ENCODE data around the gene CD93.

The CD93 gene

DNA sequence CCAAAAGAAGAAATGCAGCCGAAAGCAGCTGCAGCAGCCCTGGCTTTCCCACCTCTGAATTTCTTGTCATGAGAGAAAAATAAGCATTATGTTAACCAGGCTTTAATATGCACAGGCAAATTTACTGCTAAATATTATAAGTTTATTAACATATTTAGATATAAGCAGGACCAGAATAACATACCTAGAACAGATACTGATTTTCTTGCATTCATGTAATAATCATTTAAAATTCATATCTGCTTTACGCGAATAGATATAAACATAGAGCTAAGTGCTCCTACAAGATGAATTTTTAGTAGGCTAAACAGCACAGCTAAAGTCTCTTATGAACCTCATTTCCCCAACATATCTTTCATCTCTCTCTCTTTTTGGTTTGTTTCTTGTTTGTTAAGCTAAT is 14.7 kb downstream of the CD93 start:
- no peak overlapping the region for H3K9ac ChIP-seq (ENCODE audit: low read depth, low read length)
- H3K4me1 ChIP-seq (ENCODE audit: insufficient read depth, low read length): no peaks in the 10 kb centered on the region
- H3K9me3 ChIP-seq (ENCODE audit: control insufficient read depth, insufficient read depth, low read length): no peaks in the 10 kb centered on the region
- H3K36me3 ChIP-seq (ENCODE audit: insufficient read depth, low read length): no peaks in the 10 kb centered on the region

DNA sequence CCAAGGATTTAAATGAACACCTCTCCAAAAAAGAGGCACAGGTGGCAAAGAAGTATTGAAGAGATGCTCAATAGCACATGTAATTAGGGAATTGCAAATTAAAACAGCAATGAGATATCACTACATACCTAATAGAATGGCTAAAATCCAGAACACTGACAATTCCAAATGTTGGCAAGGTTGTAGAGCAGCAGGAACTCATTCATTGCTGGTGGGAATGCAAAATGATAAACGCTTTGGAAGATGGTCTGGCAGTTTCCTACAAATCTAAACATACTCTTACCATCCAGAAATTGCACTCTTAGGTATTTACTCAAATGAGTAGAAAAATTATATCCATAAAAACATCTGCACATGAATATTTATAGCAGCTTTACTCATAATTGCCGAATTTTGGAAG is 17.0 kb downstream of the CD93 start:
- H3K36me3 ChIP-seq (ENCODE audit: insufficient read depth, low read length): no peaks in the 10 kb centered on the region
- H3K9ac ChIP-seq (ENCODE audit: low read depth, low read length): no peak overlapping the region
- no peaks in the 10 kb centered on the region for H3K9me3 ChIP-seq (ENCODE audit: control insufficient read depth, insufficient read depth, low read length)
- no peaks in the 10 kb centered on the region for H3K4me1 ChIP-seq (ENCODE audit: insufficient read depth, low read length)

DNA sequence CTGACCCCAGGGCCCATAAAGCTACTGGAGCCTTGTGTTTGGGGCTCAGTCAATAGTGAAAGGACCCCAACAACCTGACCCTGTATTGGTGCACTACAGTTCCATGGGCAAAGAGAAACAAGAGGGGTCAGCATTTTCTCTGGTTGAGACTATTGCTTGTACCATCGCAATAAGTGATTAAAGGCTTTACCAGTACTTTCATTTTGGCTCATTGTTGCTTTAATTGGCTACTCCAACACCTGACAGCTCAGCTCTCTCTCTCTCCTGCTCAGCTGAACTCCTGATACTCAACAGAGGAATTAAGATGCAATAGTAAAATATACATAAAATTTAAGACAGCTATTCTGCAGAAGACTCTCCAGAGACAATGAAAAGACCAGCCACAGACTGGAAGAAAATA is 17.8 kb downstream of the CD93 start:
- Histone ChIP-seq H3K9ac (ENCODE audit: low read depth, low read length) (no peak overlapping the region), H3K9me3 (ENCODE audit: control insufficient read depth, insufficient read depth, low read length) (no peaks in the 10 kb centered on the region), H3K4me1 (ENCODE audit: insufficient read depth, low read length) (no peaks in the 10 kb centered on the region), H3K36me3 (ENCODE audit: insufficient read depth, low read length) (no peaks in the 10 kb centered on the region)

DNA sequence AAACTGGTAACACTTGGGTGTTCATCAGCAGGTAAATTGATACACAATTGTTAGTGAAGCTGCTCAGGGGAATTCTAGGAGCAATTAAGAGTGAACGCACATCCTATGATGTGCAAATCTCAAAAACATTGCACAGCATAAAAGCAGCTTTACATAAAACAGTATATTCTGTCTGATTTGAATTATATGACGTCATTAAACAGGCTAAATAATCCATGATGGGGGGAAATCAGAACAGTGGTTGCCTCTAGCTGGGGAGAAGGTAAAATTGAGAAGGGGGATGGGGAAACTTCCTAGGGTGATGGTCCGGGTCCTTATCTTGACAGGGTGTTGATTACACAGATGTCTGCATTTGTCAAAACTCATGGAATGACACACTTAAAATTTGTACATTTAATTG is 19.4 kb downstream of the CD93 start:
- Histone ChIP-seq H3K36me3 (ENCODE audit: insufficient read depth, low read length) (no peaks in the 10 kb centered on the region), H3K9me3 (ENCODE audit: control insufficient read depth, insufficient read depth, low read length) (no peaks in the 10 kb centered on the region), H3K9ac (ENCODE audit: low read depth, low read length) (no peak overlapping the region), H3K4me1 (ENCODE audit: insufficient read depth, low read length) (0 out of 2 replicates have a peak, but pooled peaks cover 8% of the 10 kb centered on the region)

DNA sequence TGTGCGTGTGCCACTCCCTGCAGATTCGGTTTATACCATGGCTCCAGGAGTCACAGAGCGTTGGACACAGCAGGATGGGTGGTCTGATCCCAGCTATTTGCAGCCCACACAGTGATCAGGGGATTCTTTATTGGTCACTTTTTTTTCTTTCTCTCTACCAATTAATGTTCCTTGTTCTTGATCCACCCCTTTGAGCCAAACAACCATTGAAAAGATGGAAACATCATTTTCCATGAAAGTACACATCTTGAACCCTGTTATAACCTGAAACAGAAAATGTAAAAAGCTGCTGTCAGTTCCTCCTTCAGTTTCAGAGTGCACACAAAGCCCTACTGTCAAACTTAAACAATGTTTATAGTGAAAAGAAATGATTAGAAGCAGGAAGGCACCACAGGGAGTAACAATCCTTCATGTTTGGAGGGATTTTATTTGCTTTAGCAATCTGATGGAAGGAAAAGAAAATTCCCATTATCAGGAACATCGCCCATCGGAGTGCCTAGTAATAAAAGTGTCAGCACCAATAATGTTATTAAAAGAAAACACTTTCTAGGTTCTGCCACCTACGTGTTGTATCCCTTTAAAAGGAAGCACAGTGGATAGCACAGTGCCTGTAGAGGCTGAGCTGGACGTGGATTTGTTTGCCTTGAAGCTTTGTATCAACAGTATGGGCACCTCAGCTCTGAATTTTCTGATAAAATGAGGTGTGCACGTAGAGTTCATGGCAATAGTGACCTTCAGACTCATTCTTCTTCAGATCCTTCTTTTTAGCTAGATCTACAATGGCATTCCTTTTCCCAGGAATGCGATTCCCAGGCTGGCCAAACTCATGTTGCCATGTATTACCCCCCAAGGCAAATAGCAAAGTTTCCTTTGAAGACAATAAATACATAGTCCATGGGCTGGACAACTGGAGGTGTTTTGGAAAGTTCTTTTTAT is 20.6 kb downstream of the CD93 start:
- Histone ChIP-seq H3K9ac (ENCODE audit: low read depth, low read length) (no peak overlapping the region), H3K4me1 (ENCODE audit: insufficient read depth, low read length) (0 out of 2 replicates have a peak, but pooled peaks cover 9% of the 10 kb centered on the region), H3K36me3 (ENCODE audit: insufficient read depth, low read length) (no peaks in the 10 kb centered on the region), H3K9me3 (ENCODE audit: control insufficient read depth, insufficient read depth, low read length) (no peaks in the 10 kb centered on the region)

DNA sequence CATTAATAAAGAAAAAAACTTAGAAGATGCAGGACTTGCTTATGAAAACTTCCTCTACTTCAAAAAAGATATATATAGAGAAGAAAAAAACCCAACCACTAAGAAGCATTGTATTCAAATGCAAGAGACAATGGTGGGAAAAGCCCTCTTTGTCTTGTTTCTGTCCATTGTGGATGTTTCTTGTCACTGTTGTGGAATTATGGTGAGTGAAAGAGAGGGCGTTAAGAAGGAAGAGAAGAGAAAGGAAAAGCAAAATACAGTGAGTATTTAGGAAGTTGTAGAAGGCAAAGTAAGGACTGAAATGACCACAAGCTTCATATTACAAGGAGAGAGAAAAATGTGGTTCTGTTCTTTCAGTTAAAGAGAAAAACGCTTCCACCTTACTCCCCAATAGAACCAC is 22.5 kb downstream of the CD93 start:
- no peaks in the 10 kb centered on the region for H3K36me3 ChIP-seq (ENCODE audit: insufficient read depth, low read length)
- H3K9me3 ChIP-seq (ENCODE audit: control insufficient read depth, insufficient read depth, low read length): no peaks in the 10 kb centered on the region
- 0 out of 2 replicates have a peak, but pooled peaks cover 9% of the 10 kb centered on the region for H3K4me1 ChIP-seq (ENCODE audit: insufficient read depth, low read length)
- no peak overlapping the region for H3K9ac ChIP-seq (ENCODE audit: low read depth, low read length)

DNA sequence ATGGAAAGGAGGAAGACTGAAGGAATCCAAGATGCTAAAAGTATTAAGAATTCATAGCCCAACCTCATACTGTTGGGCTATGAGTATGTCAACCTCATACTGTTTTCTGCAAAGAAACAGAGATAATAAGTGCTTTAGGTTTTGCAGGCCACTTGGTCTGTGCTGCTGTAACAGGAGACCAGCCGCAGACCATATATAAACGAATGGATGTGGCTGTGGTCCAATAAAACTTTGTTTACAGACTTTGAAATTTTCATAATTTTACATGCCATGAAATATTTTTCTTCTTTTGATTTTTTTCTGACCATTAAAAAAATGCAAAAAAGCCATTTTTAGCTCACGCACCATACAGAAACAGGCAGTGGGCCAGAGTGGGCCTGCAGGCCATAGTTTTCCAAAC is 23.0 kb downstream of the CD93 start:
- no peak overlapping the region for H3K9ac ChIP-seq (ENCODE audit: low read depth, low read length)
- H3K9me3 ChIP-seq (ENCODE audit: control insufficient read depth, insufficient read depth, low read length): no peaks in the 10 kb centered on the region
- H3K4me1 ChIP-seq (ENCODE audit: insufficient read depth, low read length): 0 out of 2 replicates have a peak, but pooled peaks cover 9% of the 10 kb centered on the region
- H3K36me3 ChIP-seq (ENCODE audit: insufficient read depth, low read length): no peaks in the 10 kb centered on the region

DNA sequence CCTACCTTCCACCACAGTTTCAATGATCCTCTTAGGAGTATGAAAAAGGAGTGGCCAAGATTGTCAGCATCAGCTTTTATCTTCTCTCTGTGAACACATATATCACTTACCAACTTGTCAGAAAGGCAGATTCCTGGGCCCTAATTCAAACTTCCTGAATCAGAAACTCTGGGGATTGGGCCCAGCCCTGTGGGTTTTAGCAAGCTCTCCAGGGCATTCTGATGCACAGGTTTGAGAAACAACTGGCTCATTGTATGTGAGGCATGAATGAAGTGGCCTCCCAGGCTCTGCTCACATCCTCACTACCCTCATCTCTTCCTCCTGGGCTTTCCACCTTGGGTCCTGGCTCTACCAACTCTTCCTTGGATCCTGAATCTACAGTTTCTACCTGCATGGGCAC is 23.5 kb downstream of the CD93 start:
- 0 out of 2 replicates have a peak, but pooled peaks cover 9% of the 10 kb centered on the region for H3K4me1 ChIP-seq (ENCODE audit: insufficient read depth, low read length)
- no peaks in the 10 kb centered on the region for H3K9me3 ChIP-seq (ENCODE audit: control insufficient read depth, insufficient read depth, low read length)
- H3K36me3 ChIP-seq (ENCODE audit: insufficient read depth, low read length): no peaks in the 10 kb centered on the region
- no peak overlapping the region for H3K9ac ChIP-seq (ENCODE audit: low read depth, low read length)

DNA sequence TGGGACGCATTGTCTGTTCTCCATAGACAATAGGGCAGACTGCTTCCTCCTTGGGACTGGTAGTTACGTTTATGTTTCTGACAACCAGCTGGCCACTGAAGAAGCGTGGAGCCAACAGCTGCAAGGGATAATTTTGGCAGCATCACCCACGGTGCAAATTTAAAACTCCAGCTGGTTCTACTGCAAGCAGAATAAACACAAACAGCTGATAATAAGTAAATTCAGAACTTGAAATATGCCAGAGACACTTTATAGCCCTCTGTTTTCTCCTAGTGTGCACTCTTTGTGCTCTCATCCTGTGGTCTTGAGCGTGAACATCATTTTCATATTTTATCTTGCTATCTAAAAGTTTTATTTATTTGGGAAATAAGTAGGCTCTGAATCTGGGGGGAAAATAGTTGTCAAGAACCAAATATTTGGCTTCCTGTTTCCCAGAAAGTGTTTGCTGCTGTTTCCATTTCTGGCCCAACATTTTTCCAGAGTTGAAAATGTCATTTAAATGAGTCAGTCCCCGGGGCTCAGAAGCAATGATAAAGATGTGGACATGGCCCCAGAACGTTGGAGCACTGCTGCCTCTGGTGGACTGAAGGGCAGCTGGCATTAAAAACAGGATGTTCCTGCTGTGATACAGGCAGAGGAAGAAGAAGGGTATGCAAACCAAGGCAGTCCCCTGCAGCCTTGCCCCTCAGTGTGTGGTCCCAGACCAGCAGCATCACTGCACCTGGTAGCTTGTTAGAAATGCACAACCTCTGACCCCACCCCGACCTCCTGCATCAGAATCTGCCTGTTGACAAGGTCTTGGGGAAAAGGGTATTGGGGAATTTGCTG is 24.2 kb downstream of the CD93 start:
- no peaks in the 10 kb centered on the region for H3K9me3 ChIP-seq (ENCODE audit: control insufficient read depth, insufficient read depth, low read length)
- H3K4me1 ChIP-seq (ENCODE audit: insufficient read depth, low read length): 0 out of 2 replicates have a peak, but pooled peaks cover 9% of the 10 kb centered on the region
- H3K36me3 ChIP-seq (ENCODE audit: insufficient read depth, low read length): no peaks in the 10 kb centered on the region
- no peak overlapping the region for H3K9ac ChIP-seq (ENCODE audit: low read depth, low read length)

DNA sequence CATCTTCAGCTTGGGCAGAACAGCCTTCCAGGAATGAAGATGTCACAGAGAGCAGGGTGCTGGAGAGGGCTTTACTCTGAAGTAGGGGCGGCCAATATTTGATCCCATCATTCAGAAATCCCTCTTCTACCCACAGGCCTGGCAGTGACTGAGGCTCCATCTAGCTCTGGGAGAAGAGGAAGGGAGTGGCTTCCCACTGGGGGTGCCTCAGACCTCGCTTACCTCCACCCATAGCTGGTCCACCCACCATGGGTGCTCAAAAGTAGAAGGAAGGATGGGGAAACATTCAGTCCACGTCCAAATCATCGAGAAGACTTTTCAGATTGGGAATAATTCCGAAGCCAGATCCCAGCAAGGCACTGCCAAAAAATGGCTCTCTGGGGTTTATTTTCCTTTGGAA is 24.9 kb downstream of the CD93 start:
- no peak overlapping the region for H3K9ac ChIP-seq (ENCODE audit: low read depth, low read length)
- 0 out of 2 replicates have a peak, but pooled peaks cover 9% of the 10 kb centered on the region for H3K4me1 ChIP-seq (ENCODE audit: insufficient read depth, low read length)
- H3K9me3 ChIP-seq (ENCODE audit: control insufficient read depth, insufficient read depth, low read length): no peaks in the 10 kb centered on the region
- no peaks in the 10 kb centered on the region for H3K36me3 ChIP-seq (ENCODE audit: insufficient read depth, low read length)

DNA sequence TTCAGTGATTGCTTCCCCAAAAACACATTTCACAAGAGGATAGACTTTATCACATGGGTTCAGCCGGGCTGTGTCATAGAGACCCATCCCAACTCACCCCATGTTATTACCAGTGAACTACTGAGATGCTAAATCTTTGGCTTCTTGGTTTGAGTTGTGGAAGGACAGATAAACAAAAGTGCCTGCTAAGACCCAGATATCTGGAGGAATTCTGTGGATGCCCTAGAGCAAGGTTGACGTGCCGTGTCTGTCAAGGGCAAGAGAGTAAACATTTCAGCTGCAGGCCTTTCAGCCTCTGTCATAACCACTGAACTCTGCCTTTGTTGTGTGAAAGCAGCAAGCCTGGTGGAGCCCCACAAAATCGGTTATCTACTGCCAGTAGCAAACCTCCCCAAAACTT is 25.5 kb downstream of the CD93 start:
- no peaks in the 10 kb centered on the region for H3K9me3 ChIP-seq (ENCODE audit: control insufficient read depth, insufficient read depth, low read length)
- no peak overlapping the region for H3K9ac ChIP-seq (ENCODE audit: low read depth, low read length)
- no peaks in the 10 kb centered on the region for H3K36me3 ChIP-seq (ENCODE audit: insufficient read depth, low read length)
- 0 out of 2 replicates have a peak, but pooled peaks cover 9% of the 10 kb centered on the region for H3K4me1 ChIP-seq (ENCODE audit: insufficient read depth, low read length)

DNA sequence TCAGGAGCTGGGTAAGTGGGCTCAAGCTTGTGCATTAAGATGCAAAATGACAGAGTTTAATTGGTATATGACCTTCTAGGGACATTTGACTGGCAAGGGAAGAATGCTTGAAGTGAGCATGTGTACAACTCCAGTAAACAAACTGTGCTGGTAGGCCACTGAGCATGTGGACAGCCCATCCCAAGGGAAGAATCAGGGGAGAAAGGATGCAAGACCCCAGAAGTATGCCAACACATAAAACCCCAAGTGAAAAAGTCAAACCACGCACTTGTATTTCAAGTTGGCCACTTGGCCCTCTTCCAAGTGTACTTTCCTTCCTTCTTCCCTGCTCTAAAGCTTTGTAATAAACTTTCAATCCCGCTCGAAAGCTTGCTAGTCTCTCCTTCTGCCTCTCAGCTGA is 26.3 kb downstream of the CD93 start:
- H3K9ac ChIP-seq (ENCODE audit: low read depth, low read length): no peak overlapping the region
- no peaks in the 10 kb centered on the region for H3K36me3 ChIP-seq (ENCODE audit: insufficient read depth, low read length)
- H3K9me3 ChIP-seq (ENCODE audit: control insufficient read depth, insufficient read depth, low read length): no peaks in the 10 kb centered on the region
- 0 out of 2 replicates have a peak, but pooled peaks cover 9% of the 10 kb centered on the region for H3K4me1 ChIP-seq (ENCODE audit: insufficient read depth, low read length)

DNA sequence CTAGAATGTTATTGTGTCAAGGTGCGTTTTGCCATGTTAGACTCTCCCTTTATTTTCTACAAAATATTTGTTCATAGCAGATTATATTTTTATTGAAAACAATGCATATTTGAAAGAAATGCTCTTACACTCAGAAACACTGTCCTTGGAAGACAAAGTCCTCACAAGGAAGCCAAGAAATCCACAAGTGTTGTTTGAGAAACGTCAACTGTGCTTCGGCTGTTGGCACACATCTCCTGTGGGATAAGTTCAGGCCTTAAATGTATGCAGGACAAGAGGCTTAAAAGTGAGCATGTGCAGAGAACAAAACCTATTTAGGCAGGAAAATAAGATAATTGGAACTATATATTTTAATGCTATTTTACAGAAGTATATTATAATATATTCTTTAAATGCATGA is 27.1 kb downstream of the CD93 start:
- H3K4me1 ChIP-seq (ENCODE audit: insufficient read depth, low read length): 0 out of 2 replicates have a peak, but pooled peaks cover 9% of the 10 kb centered on the region
- no peaks in the 10 kb centered on the region for H3K9me3 ChIP-seq (ENCODE audit: control insufficient read depth, insufficient read depth, low read length)
- no peak overlapping the region for H3K9ac ChIP-seq (ENCODE audit: low read depth, low read length)
- no peaks in the 10 kb centered on the region for H3K36me3 ChIP-seq (ENCODE audit: insufficient read depth, low read length)

DNA sequence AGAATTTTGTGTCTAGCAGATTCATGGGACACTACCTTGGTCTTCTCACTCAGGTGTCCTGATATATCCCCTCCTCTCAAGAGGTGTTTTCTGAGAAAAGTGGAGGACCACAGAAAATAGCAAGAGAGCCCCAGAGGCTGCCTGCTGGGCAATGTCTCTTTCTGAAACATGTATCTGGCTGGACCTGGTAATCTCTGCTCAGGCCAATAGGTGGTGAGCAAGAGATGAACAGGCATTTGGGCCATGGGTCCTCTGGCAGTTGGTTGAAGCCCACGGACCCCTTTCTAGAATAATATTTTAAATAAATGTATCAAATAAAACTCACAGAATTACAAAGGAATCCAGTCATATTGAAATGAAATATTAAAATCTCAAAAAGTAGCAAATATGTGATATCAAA is 27.9 kb downstream of the CD93 start:
- Histone ChIP-seq H3K9ac (ENCODE audit: low read depth, low read length) (no peak overlapping the region), H3K36me3 (ENCODE audit: insufficient read depth, low read length) (no peaks in the 10 kb centered on the region), H3K9me3 (ENCODE audit: control insufficient read depth, insufficient read depth, low read length) (no peaks in the 10 kb centered on the region), H3K4me1 (ENCODE audit: insufficient read depth, low read length) (0 out of 2 replicates have a peak, but pooled peaks cover 9% of the 10 kb centered on the region)
